ENCODE measurements around the gene CDC6. TPM values are rescaled to one million over a fixed set of nuclear protein-coding genes. Genes with fewer than 3 reads are reported as not detected.

The CDC6 gene
- total and polyA plus RNA-seq, 2 donors (not counting 3 experiments of a cell fraction or from before 2014, with no cell fraction given): 15.5 to 55.2 TPM

GRCh38 chr17:40312893-40313667 is 25.4 kb downstream of the CDC6 start:
- no peaks in the 10 kb centered on the region for H3K27me3 ChIP-seq (ENCODE audit: control insufficient read depth in 2 of 2, insufficient read depth in 2 of 2, low read length in 2 of 2)
- H3K4me1 ChIP-seq (ENCODE audit: control insufficient read depth, extremely low read depth, insufficient read depth, low read length): peaks cover 65% of the 10 kb centered on the region
- dilution Hi-C loops (cut with MboI; ENCODE audit: extremely low pct_ligation_motif_present, low sequenced_read_pairs): no loop called here
- TF ChIP-seq MYC (IDR thresholded peaks at IDR 0.05; ENCODE audit: low read depth, low read length): no peak
- TF ChIP-seq POLR2A (IDR thresholded peaks at IDR 0.05; ENCODE audit: low read depth, low read length): no peak
- no peak for TF ChIP-seq FOS (IDR thresholded peaks at IDR 0.05; ENCODE audit: borderline replicate concordance, insufficient read depth, low read length)
- no peak for TF ChIP-seq CTCF (IDR thresholded peaks at IDR 0.05; ENCODE audit: extremely low read depth in 1 of 2, insufficient read depth in 1 of 2, low read depth in 1 of 2, low read length in 2 of 2)
- TF ChIP-seq EZH2 (IDR thresholded peaks at IDR 0.05; ENCODE audit: borderline replicate concordance, low read depth, low read length, severe bottlenecking): no peak
- TF ChIP-seq POLR2AphosphoS5 (IDR thresholded peaks at IDR 0.05; ENCODE audit: insufficient read depth, low read depth, low read length): no peak
- no peak for TF ChIP-seq MAX (IDR thresholded peaks at IDR 0.05; ENCODE audit: insufficient read depth, insufficient read length)
- no peak for TF ChIP-seq GATA2 (IDR thresholded peaks at IDR 0.05; ENCODE audit: insufficient read depth, insufficient read length, low read depth, low read length)
- TF ChIP-seq JUN (IDR thresholded peaks at IDR 0.05; ENCODE audit: borderline replicate concordance, insufficient read depth, insufficient read length, low read depth): no peak
- no peaks in the 10 kb centered on the region for H3K36me3 ChIP-seq (ENCODE audit: control insufficient read depth in 2 of 2, extremely low read depth in 1 of 2, insufficient read depth in 2 of 2, low read length in 2 of 2)
- H3K4me2 ChIP-seq (ENCODE audit: insufficient read depth, low read length): no peak overlapping the region
- intact Hi-C loops (cut with micrococcal nuclease): no loop called here
- FAIRE-seq (peak; percentile 26), DNase-seq (ENCODE audit: low read depth, low spot score) (no peak)
- POLR2A ChIA-PET: no interaction called here
- CTCF ChIA-PET: interaction anchor here (0.6 to 15.6 kb wide), 3 partner anchors 10 to 43 kb away, joined by 5 to 530 read pairs (median 11); partner anchors contain the start of gene GJD3
- no peaks in the 10 kb centered on the region for H3K9me1 ChIP-seq (replicated peaks; ENCODE audit: control insufficient read depth, extremely low read depth, insufficient read depth, low read length)
- no peaks in the 10 kb centered on the region for H4K20me1 ChIP-seq (replicated peaks; ENCODE audit: control insufficient read depth, extremely low read depth, insufficient read depth, low read length)
- no peaks in the 10 kb centered on the region for H3K79me2 ChIP-seq (ENCODE audit: control insufficient read depth, insufficient read depth, low read length)
- no peak overlapping the region for H2AFZ ChIP-seq (ENCODE audit: low read depth, low read length)
- no TSS peak for BruUV-seq (replicated peaks)
- no peak overlapping the region for H3K27ac ChIP-seq (ENCODE audit: insufficient read depth, low read depth, low read length)
- H3K9me3 ChIP-seq (replicated peaks; ENCODE audit: control insufficient read depth, insufficient read depth, low read length): no peaks in the 10 kb centered on the region
- no peak overlapping the region for H3K9ac ChIP-seq (replicated peaks; ENCODE audit: extremely low read depth, insufficient read depth, low read length)
- H3K4me3 ChIP-seq (replicated peaks in 1 of 3; ENCODE audit: insufficient read depth in 1 of 3, low read depth in 1 of 3, low read length in 3 of 3): no peak overlapping the region

All from endothelial cell of umbilical vein (primary cell).